Measurements from ENCODE around the gene SEZ6.

GRCh38 chr17:28985950-28986713 is 19.7 kb downstream of the SEZ6 start:
- TF ChIP-seq, protein P1, sequence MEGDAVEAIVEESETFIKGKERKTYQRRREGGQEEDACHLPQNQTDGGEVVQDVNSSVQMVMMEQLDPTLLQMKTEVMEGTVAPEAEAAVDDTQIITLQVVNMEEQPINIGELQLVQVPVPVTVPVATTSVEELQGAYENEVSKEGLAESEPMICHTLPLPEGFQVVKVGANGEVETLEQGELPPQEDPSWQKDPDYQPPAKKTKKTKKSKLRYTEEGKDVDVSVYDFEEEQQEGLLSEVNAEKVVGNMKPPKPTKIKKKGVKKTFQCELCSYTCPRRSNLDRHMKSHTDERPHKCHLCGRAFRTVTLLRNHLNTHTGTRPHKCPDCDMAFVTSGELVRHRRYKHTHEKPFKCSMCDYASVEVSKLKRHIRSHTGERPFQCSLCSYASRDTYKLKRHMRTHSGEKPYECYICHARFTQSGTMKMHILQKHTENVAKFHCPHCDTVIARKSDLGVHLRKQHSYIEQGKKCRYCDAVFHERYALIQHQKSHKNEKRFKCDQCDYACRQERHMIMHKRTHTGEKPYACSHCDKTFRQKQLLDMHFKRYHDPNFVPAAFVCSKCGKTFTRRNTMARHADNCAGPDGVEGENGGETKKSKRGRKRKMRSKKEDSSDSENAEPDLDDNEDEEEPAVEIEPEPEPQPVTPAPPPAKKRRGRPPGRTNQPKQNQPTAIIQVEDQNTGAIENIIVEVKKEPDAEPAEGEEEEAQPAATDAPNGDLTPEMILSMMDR (IDR thresholded peaks at IDR 0.05): no peak
- TF ChIP-seq EZH2 (IDR thresholded peaks at IDR 0.05; ENCODE audit: borderline replicate concordance, insufficient read depth, low read depth, low read length, poor library complexity, severe bottlenecking): no peak
